Subcutaneous adipose tissue (tissue), 4 donors: ENCODE data around the gene CLDN6. TPM values are rescaled to one million over a fixed set of nuclear protein-coding genes. Genes with fewer than 3 reads are reported as not detected.

ENCODE experiments used
- total RNA-seq, 4 donors: library from RNA; depleted of rRNA; stranded (reverse); fragments of >200 nt; gene quantifications; one replicate each; pipeline ENCODE4 v1.1.0, GENCODE V29; 2016
- TF ChIP-seq, protein P1 (sequence below): fragments of 450-650 bp; IDR thresholded peaks from one replicate; pipeline ENCODE4 v1.5.1; 2016; ENCODE audit warnings: low read depth, mild to moderate bottlenecking, control low read depth, antibody characterized with exemption, moderate library complexity

Gene CLDN6
- total RNA-seq, 4 donors from 2014 or later = not detected

DNA sequence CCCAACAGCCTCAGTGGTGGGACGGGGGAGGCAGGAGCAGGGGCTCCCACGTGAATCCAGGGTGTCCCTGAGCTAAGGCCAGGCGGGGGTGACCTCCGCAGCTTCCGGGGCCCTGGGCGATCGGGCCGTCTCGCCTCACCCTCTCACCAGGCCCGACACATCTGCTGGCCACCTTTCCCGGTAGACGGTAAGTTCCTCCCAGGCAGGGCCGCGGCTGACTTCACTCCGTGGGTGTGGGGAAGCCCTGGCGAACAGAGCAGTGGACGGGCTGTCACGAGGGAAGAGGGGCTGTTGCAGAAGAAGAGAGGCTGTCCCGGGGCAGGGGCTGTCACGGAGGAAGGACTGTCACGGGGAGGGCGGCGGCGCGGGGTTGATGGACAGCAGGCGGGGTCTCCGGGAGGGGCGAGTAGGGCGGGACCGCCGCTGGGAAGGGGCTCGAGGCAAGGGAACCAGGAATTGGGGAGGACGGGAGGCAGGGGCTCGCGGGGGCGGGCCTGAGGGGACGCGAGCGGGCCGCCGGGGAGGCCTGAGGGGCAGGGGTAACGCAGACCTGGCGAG lies 38.2 kb downstream of the CLDN6 start:
- TF ChIP-seq, protein P1, sequence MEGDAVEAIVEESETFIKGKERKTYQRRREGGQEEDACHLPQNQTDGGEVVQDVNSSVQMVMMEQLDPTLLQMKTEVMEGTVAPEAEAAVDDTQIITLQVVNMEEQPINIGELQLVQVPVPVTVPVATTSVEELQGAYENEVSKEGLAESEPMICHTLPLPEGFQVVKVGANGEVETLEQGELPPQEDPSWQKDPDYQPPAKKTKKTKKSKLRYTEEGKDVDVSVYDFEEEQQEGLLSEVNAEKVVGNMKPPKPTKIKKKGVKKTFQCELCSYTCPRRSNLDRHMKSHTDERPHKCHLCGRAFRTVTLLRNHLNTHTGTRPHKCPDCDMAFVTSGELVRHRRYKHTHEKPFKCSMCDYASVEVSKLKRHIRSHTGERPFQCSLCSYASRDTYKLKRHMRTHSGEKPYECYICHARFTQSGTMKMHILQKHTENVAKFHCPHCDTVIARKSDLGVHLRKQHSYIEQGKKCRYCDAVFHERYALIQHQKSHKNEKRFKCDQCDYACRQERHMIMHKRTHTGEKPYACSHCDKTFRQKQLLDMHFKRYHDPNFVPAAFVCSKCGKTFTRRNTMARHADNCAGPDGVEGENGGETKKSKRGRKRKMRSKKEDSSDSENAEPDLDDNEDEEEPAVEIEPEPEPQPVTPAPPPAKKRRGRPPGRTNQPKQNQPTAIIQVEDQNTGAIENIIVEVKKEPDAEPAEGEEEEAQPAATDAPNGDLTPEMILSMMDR = no peak

DNA sequence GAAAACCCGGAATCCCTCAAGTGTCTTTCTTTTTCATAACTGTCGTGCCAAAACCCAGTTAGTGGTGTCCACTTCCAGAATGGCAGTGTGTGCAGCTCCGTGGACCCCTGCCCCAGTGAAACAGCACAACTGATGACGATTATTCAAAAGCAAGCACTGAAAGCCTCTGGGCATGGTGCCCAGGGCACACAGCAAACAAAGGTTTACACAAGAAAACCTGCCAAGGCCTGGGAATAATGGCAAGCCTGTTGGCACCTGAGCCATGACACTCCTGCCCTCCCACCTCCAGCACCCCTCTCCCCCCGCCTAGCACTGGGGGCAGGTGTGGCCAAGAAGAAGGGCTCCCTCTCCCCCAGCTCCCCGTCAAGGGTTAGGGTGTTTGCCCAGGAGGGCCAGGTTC lies 40.5 kb downstream of the CLDN6 start:
- TF ChIP-seq, protein P1 = no peak

DNA sequence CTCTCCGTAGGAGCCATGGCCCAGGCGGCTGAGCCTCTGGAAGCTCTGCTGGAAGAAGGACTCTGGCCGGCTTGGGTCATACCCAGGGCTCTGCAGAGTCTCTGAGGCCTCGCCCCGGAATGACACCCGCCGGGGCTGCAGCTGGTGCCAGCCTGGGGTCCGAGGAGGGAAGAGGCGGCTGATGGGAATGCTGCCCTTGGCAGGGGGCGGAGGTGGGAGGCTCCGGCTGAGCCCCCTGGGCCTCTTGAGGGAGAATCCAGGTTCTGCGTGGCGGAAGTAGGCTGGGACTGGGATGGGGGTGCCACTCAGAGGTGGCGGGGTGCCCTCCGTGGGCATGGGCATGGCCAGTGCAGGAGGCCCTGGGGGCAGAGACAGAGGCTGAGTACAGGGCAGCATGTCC lies 41.3 kb downstream of the CLDN6 start:
- TF ChIP-seq, protein P1 = no peak

DNA sequence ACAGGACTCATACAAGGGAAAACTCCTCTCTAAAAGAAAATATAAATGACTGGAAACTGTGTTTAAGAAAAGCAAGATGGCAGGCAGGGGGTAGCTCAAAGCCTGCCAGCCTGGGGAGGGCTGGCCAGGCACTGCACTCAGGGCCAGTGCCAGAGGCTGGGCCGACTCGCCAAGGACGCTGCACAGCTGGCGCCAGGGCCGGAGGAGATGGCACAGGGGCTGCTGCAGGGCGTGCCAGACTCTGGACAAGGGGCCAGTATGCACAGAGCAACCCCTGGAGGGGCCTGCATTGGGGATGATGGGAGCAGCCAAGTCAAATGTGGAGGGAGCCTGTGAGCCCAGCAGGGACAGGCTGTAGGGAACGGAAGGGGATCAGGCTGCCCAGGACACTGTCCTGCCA lies 41.8 kb downstream of the CLDN6 start:
- TF ChIP-seq, protein P1 = no peak

DNA sequence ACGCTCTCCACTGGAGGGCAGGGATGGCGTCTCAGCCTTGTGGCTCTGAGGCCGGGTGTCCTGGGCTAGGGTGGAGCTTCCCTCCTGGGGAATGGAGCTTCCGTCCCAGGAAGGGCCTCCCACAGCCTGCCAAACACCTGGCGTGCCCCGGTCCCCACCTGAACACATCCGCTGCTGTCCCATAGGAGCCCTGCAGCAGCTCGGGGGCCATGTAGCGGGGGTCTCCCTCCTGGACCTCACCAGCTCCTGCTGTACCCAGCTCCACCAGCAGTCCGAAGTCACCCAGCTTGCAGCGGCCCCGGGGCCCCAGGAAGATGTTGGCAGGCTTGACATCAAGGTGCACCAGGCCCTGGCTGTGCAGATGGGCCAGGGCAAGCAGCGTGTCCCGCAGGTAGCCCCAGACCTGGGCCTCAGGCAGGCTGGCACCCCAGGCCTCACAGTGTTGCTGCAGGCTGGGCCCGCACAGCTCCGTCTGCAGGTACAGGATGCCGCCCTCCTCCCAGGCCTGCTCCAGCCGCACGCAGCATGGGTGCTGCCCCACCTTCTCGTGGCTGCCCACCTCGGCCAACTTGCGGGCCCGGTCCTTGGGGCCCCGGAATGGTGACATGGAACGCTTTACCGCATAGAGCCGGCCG lies 42.7 kb downstream of the CLDN6 start:
- TF ChIP-seq, protein P1 = no peak

DNA sequence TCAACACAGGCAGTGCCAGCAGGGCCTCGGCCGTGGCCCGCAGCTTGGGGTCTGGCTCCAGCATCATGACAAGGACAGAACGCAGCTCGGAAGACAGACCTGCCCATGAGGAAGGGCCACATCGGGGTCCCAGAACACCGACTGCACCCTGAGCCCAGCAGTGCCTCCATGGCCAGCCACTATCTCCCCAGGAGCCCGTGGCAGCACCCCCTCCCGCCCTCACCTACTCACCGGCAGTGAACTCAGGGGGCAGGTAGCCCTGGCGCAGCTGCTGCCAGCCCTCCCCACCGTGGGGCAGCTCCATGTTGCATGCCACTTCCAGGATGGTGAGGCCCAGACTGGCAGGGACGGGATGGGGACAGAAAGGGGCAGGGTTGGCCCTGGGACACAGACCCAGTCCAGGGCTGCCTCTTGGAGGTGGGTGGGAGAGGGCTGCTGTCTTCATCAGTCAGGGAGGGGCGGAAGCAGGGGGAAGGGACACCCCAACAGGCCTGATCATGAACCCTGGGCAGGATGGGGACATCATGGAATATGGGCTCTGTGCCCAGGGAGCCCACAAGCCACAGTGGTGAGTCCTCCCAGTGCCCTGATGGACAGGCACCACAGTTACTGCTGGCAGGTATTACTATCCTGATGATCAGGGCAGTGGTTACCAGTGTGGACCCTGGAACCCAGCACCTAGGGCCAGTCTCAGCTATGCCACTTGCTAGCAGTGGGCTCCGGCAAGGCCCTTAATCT lies 43.5 kb downstream of the CLDN6 start:
- TF ChIP-seq, protein P1 = no peak

DNA sequence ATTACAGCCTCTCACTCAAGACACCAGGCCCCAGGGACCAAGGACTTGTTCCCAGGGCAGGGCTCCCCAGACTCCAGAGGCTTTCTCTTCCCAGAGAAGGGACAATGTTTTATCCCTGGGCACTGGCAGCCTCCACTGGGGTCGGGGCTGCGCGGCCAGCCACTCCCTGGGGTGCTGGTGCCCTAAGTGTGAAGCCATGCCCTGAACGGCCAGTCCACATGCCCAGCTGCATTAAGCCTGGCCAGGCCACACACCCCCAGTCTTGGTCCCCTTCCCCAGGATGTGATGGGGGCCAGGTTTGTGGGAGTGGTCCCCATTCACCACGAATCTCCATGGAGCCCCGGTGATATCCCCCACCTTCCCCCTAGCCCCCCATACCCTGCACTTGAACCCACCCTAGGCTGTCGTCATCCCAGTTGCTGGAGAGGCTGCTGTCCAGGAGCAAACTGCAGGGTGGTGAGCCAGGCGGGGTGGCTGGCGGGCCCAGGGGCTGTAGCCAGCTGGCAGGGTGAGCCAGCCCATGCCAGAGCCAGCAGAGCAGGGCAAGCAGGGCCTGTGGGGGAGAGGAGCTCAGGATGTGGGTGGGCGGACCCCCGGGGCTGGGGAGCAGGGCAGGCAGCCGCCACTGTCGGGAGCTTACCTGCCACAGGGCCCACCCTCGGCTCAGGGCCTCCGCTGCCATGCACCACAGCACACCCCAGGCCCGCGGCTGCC lies 44.2 kb downstream of the CLDN6 start:
- TF ChIP-seq, protein P1 = no peak
